ENCODE data around the gene DEDD2. TPM values are rescaled to one million over a fixed set of nuclear protein-coding genes. Genes with fewer than 3 reads are reported as not detected.

DEDD2 gene
- total and polyA plus RNA-seq, 7 donors: 28.5 to 87.6 (median 41.3) TPM

DNA sequence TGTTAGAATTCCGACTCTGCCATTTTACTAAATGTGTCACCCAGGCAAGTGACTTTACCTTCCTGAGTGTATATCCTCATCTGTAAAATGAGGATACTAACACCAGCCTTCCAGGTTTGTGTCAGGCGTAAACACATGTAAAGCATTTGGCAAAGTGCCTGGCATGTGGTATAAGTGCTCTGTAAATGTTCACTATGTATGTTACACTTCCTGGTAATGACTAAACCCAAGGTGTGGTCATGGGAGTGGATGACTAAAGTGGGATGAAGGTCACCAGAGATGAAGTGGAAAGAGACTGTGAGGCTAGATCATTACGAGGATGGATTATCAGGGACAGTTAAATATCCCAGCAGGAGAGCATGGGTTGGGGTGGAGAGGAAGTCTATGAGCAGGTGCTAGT lies 25.6 kb downstream of the DEDD2 start:
- no peaks in the 10 kb centered on the region for H3K4me1 ChIP-seq
- intact Hi-C loops (cut with DNase I): no loop called here
- no peak overlapping the region for H3K27ac ChIP-seq
- no peaks in the 10 kb centered on the region for H3K36me3 ChIP-seq
- H3K4me3 ChIP-seq: no peak overlapping the region
- H3K27me3 ChIP-seq: no peaks in the 10 kb centered on the region
- no peak for TF ChIP-seq POLR2AphosphoS5 (IDR thresholded peaks at IDR 0.05)
- TF ChIP-seq, protein P1, sequence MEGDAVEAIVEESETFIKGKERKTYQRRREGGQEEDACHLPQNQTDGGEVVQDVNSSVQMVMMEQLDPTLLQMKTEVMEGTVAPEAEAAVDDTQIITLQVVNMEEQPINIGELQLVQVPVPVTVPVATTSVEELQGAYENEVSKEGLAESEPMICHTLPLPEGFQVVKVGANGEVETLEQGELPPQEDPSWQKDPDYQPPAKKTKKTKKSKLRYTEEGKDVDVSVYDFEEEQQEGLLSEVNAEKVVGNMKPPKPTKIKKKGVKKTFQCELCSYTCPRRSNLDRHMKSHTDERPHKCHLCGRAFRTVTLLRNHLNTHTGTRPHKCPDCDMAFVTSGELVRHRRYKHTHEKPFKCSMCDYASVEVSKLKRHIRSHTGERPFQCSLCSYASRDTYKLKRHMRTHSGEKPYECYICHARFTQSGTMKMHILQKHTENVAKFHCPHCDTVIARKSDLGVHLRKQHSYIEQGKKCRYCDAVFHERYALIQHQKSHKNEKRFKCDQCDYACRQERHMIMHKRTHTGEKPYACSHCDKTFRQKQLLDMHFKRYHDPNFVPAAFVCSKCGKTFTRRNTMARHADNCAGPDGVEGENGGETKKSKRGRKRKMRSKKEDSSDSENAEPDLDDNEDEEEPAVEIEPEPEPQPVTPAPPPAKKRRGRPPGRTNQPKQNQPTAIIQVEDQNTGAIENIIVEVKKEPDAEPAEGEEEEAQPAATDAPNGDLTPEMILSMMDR (IDR thresholded peaks at IDR 0.05): no peak
- no peak for TF ChIP-seq EP300 (IDR thresholded peaks at IDR 0.05)
- no peak for TF ChIP-seq POLR2A (IDR thresholded peaks at IDR 0.05)
- 11 to 61% methylated on average over 3 of the region's 3 CpGs for WGBS, 2 donors
- peaks cover 0 to 2% (median 0%) of the 10 kb centered on the region in 4 donors for H3K9me3 ChIP-seq
- DNase-seq: no peak

DNA sequence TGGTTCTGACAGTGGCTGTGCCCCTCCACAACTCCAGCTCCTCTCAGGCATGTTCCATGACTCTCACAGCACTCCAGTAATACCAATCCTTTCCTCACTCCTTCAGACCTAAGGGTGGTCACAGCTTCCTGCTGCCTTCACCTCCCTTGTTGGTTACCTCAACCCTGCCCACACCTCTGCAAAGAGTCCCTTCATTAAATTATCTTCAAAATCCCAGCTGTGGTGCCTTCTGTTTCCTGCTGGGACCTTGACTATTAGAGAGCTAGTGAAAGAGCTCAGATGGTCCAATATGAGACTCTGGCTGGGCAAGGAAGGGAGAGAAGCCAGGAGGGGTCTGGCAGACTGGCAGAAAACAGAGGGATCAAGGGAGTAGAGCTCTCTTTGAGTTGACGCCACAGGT lies 26.1 kb downstream of the DEDD2 start:
- Histone ChIP-seq H3K9me3 (peaks cover 0 to 2% (median 0%) of the 10 kb centered on the region in 4 donors), H3K36me3 (no peaks in the 10 kb centered on the region), H3K4me3 (no peak overlapping the region), H3K27ac (no peak overlapping the region), H3K27me3 (no peaks in the 10 kb centered on the region), H3K4me1 (no peaks in the 10 kb centered on the region)
- TF ChIP-seq POLR2A (IDR thresholded peaks at IDR 0.05) (no peak), POLR2AphosphoS5 (IDR thresholded peaks at IDR 0.05) (no peak), EP300 (IDR thresholded peaks at IDR 0.05) (no peak)
- TF ChIP-seq, protein P1 (IDR thresholded peaks at IDR 0.05): no peak
- intact Hi-C loops (cut with DNase I): no loop called here
- no peak for DNase-seq
- 14 to 67% methylated on average over 1 of the region's 1 CpG for whole genome bisulfite sequencing, 2 donors

DNA sequence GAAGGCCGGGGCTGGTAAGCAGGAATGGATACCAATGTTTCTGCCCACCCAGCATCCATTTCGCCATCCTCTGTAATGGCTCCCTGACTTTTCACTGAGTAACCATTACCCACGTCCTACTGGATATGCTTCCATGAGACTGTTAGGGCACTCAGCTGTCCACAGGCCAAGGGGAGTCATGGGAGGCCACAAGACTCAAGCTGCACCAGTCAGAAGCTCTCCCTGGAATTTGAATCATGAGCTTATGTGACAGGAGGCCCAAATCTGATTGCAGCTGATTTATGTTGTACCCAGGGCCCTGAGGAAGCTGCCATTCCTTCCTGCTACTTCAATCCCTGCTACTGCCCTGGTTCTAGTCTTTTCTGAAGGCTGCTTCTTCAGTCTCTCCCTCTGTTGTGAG lies 28.3 kb downstream of the DEDD2 start:
- peaks cover 0 to 2% (median 0%) of the 10 kb centered on the region in 4 donors for H3K9me3 ChIP-seq
- H3K27ac ChIP-seq: no peak overlapping the region
- H3K36me3 ChIP-seq: no peaks in the 10 kb centered on the region
- intact Hi-C loops (cut with DNase I): no loop called here
- WGBS, 2 donors: 88% methylated on average over 3 of the region's 3 CpGs
- no peak for TF ChIP-seq EP300 (IDR thresholded peaks at IDR 0.05)
- TF ChIP-seq, protein P1 (IDR thresholded peaks at IDR 0.05): no peak
- TF ChIP-seq POLR2A (IDR thresholded peaks at IDR 0.05): no peak
- no peak for TF ChIP-seq POLR2AphosphoS5 (IDR thresholded peaks at IDR 0.05)
- peaks cover 0 to under 1% (median 0%) of the 10 kb centered on the region in 3 donors for H3K27me3 ChIP-seq
- no peak overlapping the region for H3K4me3 ChIP-seq
- DNase-seq: no peak
- H3K4me1 ChIP-seq: no peaks in the 10 kb centered on the region

DNA sequence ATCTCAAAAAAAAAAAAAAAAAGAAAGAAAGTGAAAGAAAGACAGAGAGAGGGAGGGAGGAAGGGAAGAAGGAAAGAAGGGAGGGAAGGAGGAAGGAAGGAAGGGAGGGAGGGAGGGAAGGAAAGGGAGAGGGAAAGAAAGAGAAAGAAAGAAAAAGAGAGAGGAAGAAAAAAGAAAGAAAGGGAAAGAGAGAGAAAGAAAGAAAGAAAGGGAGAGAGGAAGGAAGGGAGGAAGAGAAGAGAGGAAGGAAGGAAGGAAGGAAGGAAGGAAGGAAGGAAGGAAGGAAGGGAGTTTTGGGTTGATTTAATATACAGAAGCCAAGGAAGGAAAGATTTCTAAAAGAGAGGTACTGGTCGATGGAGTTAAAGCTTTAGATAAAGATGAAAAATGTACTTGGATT lies 28.8 kb downstream of the DEDD2 start:
- Histone ChIP-seq H3K9me3 (peaks cover 0 to 2% (median 0%) of the 10 kb centered on the region in 4 donors), H3K36me3 (no peaks in the 10 kb centered on the region), H3K27me3 (peaks cover 0 to 5% (median 0%) of the 10 kb centered on the region in 3 donors), H3K4me3 (no peak overlapping the region), H3K27ac (no peak overlapping the region), H3K4me1 (no peaks in the 10 kb centered on the region)
- DNase-seq: no peak
- intact Hi-C loops (cut with DNase I): no loop called here
- 87 to 93% methylated on average over 1 of the region's 1 CpG for WGBS, 2 donors
- no peak for TF ChIP-seq POLR2AphosphoS5 (IDR thresholded peaks at IDR 0.05)
- TF ChIP-seq POLR2A (IDR thresholded peaks at IDR 0.05): no peak
- TF ChIP-seq, protein P1 (IDR thresholded peaks at IDR 0.05): no peak
- TF ChIP-seq EP300 (IDR thresholded peaks at IDR 0.05): no peak

DNA sequence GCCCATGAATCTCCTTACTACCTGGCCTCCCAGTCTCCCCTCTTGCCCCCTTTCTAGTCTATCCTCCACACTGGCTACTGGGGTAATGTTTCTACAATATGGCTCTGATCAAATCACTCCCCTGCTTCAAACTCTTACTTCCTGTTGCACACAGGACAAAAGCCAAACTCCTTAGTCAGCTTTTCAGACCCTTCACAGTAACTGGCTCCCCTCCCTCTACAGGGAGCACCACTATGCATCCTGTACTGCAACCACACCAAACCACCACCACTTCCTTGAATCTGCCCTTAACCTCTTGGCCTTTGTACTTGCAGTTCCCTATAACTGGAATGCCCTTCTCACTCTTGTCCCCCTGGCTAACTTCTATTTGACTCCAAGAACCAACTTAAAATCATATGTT lies 32.2 kb downstream of the DEDD2 start:
- no peak for TF ChIP-seq POLR2AphosphoS5 (IDR thresholded peaks at IDR 0.05)
- no peak for TF ChIP-seq EP300 (IDR thresholded peaks at IDR 0.05)
- TF ChIP-seq, protein P1 (IDR thresholded peaks at IDR 0.05): no peak
- no peak for TF ChIP-seq POLR2A (IDR thresholded peaks at IDR 0.05)
- Histone ChIP-seq H3K36me3 (no peaks in the 10 kb centered on the region), H3K9me3 (no peaks in the 10 kb centered on the region), H3K4me3 (no peak overlapping the region), H3K27ac (no peak overlapping the region), H3K27me3 (peaks cover 5 to 38% (median 16%) of the 10 kb centered on the region in 3 donors), H3K4me1 (no peaks in the 10 kb centered on the region)
- intact Hi-C loops (cut with DNase I): loop anchor here (1.0 kb wide), 1 partner anchor 52 kb away; no protein-coding TSS in a partner anchor
- no peak for DNase-seq
